Measurements from ENCODE around the gene SETD5.

The SETD5 gene

DNA sequence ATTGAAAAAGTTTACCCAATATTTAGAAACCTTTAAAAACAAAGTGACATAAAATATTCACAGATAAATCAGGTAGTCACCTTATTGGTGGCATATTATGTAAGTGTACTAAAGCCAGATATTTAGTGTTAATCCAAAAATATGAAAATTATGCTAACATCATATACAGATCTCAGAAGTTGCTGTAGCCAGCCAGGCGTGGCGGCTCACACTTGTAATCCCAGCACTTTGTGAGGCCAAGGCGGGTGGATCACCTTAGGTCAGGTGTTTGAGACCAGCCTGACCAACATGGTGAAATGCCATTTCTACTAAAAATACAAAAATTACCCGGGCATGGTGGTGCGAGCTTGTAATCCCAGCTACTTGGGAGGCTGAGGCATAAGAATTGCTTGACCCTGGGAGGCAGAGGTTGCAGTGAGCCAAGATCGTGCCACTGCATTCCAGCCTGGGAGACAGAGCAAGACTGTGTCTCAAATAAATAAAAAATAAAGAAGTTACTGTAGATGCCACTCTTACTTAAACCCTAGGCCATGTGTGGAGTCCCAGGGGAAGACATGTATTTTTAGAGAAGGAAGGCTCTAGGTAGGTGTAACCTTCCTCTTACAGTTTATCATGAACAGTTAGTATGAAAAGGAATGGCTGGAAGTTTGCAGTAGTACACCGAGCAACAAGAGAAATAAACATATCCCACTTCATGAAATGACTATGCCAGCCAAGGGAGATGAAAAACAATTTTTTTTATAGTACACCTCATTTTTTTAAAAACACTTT is 9.6 kb downstream of the SETD5 start:
- no peaks in the 10 kb centered on the region for H3K9me3 ChIP-seq (ENCODE audit: control insufficient read depth, low read length)
- no peak overlapping the region for H3K9ac ChIP-seq (ENCODE audit: low read length)
- peaks cover 32% of the 10 kb centered on the region for H3K4me1 ChIP-seq (ENCODE audit: control insufficient read depth, insufficient read depth, low read length)
- no peak overlapping the region for H3K4me3 ChIP-seq (ENCODE audit: low read length)
- H3K36me3 ChIP-seq (ENCODE audit: control insufficient read depth, insufficient read depth, low read length): no peaks in the 10 kb centered on the region
- no peaks in the 10 kb centered on the region for H3K27me3 ChIP-seq (ENCODE audit: control insufficient read depth, insufficient read depth, low read length)

DNA sequence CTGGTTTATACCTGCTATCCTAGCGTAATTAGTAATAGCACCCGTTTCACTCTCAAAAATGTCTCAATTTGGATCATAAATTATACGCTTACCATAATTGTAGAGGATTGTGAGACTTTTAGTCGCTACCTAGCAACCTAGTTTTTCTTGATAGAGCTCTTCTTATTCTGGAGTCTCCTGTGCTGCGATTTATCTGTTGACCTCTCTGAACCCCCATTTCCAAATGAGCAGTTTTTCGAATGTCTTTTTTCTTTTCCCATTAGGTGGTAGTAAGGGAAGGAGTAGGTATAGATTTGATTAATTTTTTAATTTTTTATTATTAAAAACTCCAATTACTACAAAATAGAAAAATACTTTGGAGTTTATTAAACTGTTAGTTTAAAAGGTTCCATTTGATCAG is 10.6 kb downstream of the SETD5 start:
- H3K4me1 ChIP-seq (ENCODE audit: control insufficient read depth, insufficient read depth, low read length): peaks cover 30% of the 10 kb centered on the region
- no peaks in the 10 kb centered on the region for H3K9me3 ChIP-seq (ENCODE audit: control insufficient read depth, low read length)
- no peaks in the 10 kb centered on the region for H3K27me3 ChIP-seq (ENCODE audit: control insufficient read depth, insufficient read depth, low read length)
- no peak overlapping the region for H3K4me3 ChIP-seq (ENCODE audit: low read length)
- no peak overlapping the region for H3K9ac ChIP-seq (ENCODE audit: low read length)
- H3K36me3 ChIP-seq (ENCODE audit: control insufficient read depth, insufficient read depth, low read length): no peaks in the 10 kb centered on the region

DNA sequence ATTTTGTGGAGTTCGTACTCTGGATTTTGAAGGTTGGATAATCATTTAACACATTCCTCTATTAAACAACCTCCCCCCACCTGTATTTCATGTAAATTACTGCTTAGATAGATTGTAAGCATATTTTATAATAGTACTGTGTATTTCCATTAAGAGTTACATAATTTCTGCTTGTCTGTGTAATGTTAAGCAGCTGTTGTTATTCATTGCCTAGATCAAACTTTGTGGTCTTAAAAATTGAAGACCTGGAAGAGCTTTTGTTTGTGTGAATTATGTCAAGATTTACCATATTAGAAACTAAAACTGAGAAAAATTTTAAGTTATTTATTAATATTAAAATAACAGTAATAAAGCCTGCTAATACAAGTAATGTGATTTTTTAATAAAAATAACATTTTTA is 11.1 kb downstream of the SETD5 start:
- no peaks in the 10 kb centered on the region for H3K27me3 ChIP-seq (ENCODE audit: control insufficient read depth, insufficient read depth, low read length)
- peaks cover 25% of the 10 kb centered on the region for H3K4me1 ChIP-seq (ENCODE audit: control insufficient read depth, insufficient read depth, low read length)
- no peaks in the 10 kb centered on the region for H3K36me3 ChIP-seq (ENCODE audit: control insufficient read depth, insufficient read depth, low read length)
- H3K9ac ChIP-seq (ENCODE audit: low read length): no peak overlapping the region
- H3K4me3 ChIP-seq (ENCODE audit: low read length): no peak overlapping the region
- no peaks in the 10 kb centered on the region for H3K9me3 ChIP-seq (ENCODE audit: control insufficient read depth, low read length)

DNA sequence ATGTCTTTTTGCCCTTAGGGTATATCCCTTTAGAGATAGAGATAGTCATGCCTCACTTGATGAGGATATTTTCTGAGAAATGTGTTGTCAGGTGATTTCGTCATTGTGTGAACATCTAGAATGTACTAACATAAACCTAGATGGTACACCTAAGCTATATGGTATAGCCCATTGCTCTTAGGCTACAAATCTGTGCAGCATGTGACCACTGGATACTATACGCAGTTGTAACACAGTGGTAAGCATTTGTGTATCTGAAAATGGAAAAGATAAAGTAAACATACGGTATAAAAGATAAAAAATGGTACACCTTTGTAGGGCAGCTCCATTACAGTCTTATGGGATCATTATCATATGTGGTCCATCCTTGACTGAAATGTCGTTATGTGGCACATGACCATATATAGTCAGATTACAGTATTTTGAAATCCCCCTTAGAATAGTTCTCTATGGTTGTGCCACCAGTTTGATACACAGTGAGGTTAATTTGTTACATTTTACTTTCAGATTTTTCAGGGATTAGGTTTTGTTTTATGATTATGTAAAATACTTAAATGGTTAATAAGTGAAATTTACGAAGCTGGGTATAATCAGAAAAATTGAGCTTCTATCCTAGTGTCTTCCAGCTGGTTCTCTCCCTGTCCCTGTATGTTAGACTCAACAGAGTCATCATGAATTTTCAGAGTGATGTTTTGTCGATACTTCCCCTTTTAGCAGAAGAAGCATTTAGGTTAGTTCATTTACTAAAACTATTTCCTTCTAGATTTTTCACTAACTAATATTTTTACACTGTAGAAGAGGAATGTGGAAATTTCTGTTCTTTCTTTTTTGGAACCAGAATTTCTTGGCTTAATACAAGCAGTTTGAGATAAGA is 12.8 kb downstream of the SETD5 start:
- Histone ChIP-seq H3K4me3 (ENCODE audit: low read length) (no peak overlapping the region), H3K36me3 (ENCODE audit: control insufficient read depth, insufficient read depth, low read length) (no peaks in the 10 kb centered on the region), H3K4me1 (ENCODE audit: control insufficient read depth, insufficient read depth, low read length) (peaks cover 10% of the 10 kb centered on the region), H3K27me3 (ENCODE audit: control insufficient read depth, insufficient read depth, low read length) (no peaks in the 10 kb centered on the region), H3K9ac (ENCODE audit: low read length) (no peak overlapping the region), H3K9me3 (ENCODE audit: control insufficient read depth, low read length) (no peaks in the 10 kb centered on the region)

DNA sequence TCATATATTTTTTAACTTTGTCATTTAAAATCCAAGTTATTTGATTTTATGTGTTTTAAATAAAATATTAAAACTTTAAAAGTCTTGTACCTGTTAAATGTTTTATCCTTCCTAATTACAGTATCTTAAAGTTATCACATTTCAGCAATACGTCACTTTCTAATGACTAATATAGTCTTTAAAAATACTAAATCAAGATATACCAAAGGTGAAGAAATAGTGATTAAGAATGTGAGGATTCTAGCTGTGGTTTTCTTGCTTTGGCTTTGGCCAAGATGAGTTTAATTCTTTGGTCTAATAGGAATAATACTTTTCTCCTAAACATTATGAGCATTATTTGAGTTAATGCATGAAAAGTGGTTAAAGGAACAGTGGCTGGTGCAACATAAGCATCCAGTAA is 13.9 kb downstream of the SETD5 start:
- H3K36me3 ChIP-seq (ENCODE audit: control insufficient read depth, insufficient read depth, low read length): no peaks in the 10 kb centered on the region
- H3K9ac ChIP-seq (ENCODE audit: low read length): no peak overlapping the region
- peaks cover 12% of the 10 kb centered on the region for H3K4me1 ChIP-seq (ENCODE audit: control insufficient read depth, insufficient read depth, low read length)
- no peaks in the 10 kb centered on the region for H3K9me3 ChIP-seq (ENCODE audit: control insufficient read depth, low read length)
- no peak overlapping the region for H3K4me3 ChIP-seq (ENCODE audit: low read length)
- no peaks in the 10 kb centered on the region for H3K27me3 ChIP-seq (ENCODE audit: control insufficient read depth, insufficient read depth, low read length)

DNA sequence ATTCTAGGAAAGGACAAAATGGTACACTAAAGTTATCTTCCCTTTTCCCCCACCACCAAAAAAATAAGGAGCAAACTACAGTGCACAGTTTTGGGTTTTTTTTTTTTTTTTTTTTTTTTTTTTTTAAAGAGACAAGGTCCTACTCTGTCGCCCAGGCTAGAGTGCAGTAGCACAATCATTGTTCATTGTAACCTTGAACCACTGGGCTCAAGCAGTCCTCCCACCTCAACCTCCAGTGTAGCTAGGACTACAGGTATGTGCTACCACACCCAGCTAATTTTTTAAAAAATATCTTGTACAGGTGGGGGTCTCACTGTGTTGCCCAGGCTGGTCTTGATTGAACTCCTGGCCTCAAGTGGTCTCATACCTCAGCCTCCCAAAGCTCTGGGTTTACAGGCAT is 14.9 kb downstream of the SETD5 start:
- Histone ChIP-seq H3K9ac (ENCODE audit: low read length) (no peak overlapping the region), H3K4me1 (ENCODE audit: control insufficient read depth, insufficient read depth, low read length) (peaks cover 15% of the 10 kb centered on the region), H3K27me3 (ENCODE audit: control insufficient read depth, insufficient read depth, low read length) (no peaks in the 10 kb centered on the region), H3K9me3 (ENCODE audit: control insufficient read depth, low read length) (no peaks in the 10 kb centered on the region), H3K4me3 (ENCODE audit: low read length) (no peak overlapping the region), H3K36me3 (ENCODE audit: control insufficient read depth, insufficient read depth, low read length) (no peaks in the 10 kb centered on the region)

DNA sequence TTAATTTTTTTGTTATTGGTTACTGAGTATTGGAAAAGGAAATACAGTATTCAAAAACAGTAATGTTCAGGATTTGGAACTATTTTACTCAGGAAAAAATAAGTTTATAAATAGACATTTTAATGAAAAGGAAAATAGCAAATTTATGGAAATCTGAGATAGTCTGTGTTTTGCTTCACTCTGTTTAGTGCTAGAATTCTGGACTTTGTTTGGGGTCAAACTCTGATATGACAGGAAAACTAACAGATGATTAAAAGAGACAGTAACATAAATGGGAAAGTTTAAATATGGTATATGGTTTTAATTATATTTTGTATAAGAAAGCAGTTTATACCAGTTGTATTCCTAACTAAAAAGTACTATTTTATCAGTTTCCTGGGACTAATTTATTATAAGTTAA is 17.4 kb downstream of the SETD5 start:
- no peak overlapping the region for H3K9ac ChIP-seq (ENCODE audit: low read length)
- no peaks in the 10 kb centered on the region for H3K27me3 ChIP-seq (ENCODE audit: control insufficient read depth, insufficient read depth, low read length)
- peaks cover 15% of the 10 kb centered on the region for H3K4me1 ChIP-seq (ENCODE audit: control insufficient read depth, insufficient read depth, low read length)
- H3K36me3 ChIP-seq (ENCODE audit: control insufficient read depth, insufficient read depth, low read length): no peaks in the 10 kb centered on the region
- no peaks in the 10 kb centered on the region for H3K9me3 ChIP-seq (ENCODE audit: control insufficient read depth, low read length)
- no peak overlapping the region for H3K4me3 ChIP-seq (ENCODE audit: low read length)

DNA sequence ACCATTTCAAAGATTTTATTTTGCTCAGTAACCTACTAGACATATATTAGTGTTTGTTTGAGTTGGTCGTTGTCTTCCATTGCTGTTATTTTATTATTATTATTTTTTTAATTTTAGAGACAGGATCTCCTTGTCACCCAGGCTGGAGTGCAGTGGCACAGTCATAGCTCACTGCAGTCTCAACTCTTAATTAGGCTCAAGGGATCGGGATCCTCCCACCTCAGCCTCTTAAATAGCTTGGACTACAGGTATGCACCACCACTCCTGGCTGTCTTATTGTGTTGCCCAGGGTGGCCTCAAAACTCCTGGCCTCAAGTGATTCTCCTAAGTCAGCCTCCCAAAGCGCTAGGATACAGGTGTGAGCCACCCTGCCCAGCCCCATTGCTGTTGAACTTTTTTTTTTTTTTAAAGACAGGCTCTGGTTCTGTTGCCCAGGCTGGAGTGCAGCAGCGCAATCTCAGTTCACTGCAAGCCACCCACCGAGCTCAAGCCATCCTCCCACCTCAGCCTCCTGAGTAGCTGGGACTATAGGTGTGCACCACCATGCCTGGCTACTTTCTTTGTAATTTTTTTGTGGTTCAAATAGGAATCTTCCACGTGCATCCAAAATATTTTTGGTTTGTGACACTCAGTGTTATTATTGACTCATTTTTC is 18.2 kb downstream of the SETD5 start:
- Histone ChIP-seq H3K27me3 (ENCODE audit: control insufficient read depth, insufficient read depth, low read length) (no peaks in the 10 kb centered on the region), H3K4me1 (ENCODE audit: control insufficient read depth, insufficient read depth, low read length) (peaks cover 15% of the 10 kb centered on the region), H3K9ac (ENCODE audit: low read length) (peak overlapping the region; percentile 25), H3K9me3 (ENCODE audit: control insufficient read depth, low read length) (no peaks in the 10 kb centered on the region), H3K4me3 (ENCODE audit: low read length) (no peak overlapping the region), H3K36me3 (ENCODE audit: control insufficient read depth, insufficient read depth, low read length) (no peaks in the 10 kb centered on the region)

DNA sequence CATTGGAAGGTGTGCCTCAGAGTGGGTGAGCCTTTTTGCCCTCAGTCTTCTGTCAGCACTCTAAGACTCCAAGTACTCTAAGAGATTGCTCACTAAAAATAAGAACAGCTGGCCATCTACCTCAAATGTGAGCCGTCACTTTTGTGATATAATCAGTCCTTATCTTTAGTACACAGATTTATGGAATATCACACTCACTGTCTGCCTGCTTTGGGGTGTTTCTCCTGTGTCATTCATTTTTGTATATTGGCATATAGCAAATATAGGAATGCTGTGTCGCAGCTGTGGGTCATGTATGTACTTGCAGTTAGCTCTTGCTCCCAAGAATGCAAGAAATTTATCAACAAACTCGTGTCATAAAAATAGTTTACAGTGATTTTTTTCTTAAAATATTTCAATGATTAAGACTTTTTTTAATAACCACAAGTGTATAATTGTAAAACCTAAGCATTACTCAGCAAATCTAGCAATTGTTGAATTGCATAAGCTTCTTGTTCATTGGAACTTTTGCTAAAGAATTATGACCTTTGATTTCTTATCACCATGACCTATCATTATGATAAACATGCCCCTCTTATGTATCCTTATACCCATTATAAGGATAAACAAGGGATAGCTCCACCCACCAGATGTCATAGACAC is 18.8 kb downstream of the SETD5 start:
- H3K4me1 ChIP-seq (ENCODE audit: control insufficient read depth, insufficient read depth, low read length): peaks cover 15% of the 10 kb centered on the region
- no peaks in the 10 kb centered on the region for H3K36me3 ChIP-seq (ENCODE audit: control insufficient read depth, insufficient read depth, low read length)
- H3K27me3 ChIP-seq (ENCODE audit: control insufficient read depth, insufficient read depth, low read length): no peaks in the 10 kb centered on the region
- no peaks in the 10 kb centered on the region for H3K9me3 ChIP-seq (ENCODE audit: control insufficient read depth, low read length)
- no peak overlapping the region for H3K4me3 ChIP-seq (ENCODE audit: low read length)
- H3K9ac ChIP-seq (ENCODE audit: low read length): peak overlapping the region; percentile 25

DNA sequence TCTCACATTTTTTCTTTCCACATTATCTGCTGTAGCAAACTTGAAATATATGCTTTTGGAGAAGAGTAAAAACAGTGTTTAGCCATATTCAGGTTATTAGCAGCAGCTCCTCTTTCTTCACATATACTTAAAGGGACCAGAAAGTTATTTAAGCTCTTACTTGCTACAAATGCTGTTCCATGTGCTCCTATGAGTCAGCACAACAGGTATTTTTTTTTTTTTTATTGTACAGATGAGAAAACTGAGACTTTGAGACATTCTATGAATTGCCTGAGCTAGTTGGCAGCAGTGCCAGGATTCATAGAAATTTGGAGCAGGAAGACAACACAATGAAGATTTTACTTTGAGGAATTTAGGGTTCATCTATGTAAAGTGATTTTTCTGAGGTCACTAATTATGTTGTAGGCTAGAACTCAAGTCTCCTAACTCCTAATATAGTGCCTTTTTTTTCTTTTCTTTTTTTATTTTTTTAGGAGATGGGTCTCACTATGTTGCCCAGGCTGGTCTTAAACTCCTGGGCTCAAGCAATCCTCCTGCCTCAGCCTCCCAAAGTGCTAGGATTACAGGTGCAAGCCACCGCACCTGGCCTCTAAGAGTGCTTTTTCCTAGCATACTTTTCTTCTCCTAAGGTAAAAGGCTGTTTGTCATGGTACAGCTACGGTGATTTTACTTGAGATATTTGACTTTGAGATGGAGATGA is 23.6 kb downstream of the SETD5 start:
- H3K9ac ChIP-seq (ENCODE audit: low read length): no peak overlapping the region
- peaks cover 26% of the 10 kb centered on the region for H3K4me1 ChIP-seq (ENCODE audit: control insufficient read depth, insufficient read depth, low read length)
- no peaks in the 10 kb centered on the region for H3K36me3 ChIP-seq (ENCODE audit: control insufficient read depth, insufficient read depth, low read length)
- H3K9me3 ChIP-seq (ENCODE audit: control insufficient read depth, low read length): no peaks in the 10 kb centered on the region
- no peak overlapping the region for H3K4me3 ChIP-seq (ENCODE audit: low read length)
- H3K27me3 ChIP-seq (ENCODE audit: control insufficient read depth, insufficient read depth, low read length): no peaks in the 10 kb centered on the region

DNA sequence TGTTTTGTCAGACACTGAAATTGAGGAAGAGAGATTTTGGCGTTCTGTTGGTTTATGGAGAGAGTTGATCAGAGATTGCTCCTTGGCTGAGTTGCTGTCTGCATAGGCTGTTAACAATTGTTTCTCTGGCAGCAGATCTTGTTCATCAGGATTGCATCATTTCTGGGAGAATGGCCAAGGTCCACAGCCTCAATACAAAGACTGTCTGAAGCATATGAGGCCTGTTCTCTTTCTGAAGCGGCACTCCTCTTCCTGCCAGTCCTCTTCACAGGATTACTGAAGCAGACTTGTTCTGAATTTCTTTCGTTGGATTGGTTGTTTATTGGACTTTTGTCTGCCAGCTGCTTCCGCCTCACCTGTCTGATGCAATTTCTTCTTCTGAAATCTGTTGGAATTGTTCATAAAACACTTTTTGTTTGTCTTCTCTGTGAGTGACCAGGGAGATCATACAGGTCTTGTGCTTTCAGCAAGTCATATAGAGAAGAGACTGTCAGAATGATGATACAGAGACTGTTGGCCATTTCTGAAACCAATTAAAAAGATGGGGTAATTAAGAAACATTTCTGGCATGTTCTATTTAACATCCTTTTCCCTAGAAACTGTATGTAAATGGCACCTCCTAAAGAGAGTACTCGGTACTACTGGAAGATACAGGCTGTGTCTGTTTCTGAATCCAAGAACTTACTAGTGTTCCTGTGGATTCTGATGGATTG is 25.5 kb downstream of the SETD5 start:
- H3K27me3 ChIP-seq (ENCODE audit: control insufficient read depth, insufficient read depth, low read length): no peaks in the 10 kb centered on the region
- H3K36me3 ChIP-seq (ENCODE audit: control insufficient read depth, insufficient read depth, low read length): peaks cover 4% of the 10 kb centered on the region
- peaks cover 20% of the 10 kb centered on the region for H3K4me1 ChIP-seq (ENCODE audit: control insufficient read depth, insufficient read depth, low read length)
- no peaks in the 10 kb centered on the region for H3K9me3 ChIP-seq (ENCODE audit: control insufficient read depth, low read length)
- no peak overlapping the region for H3K4me3 ChIP-seq (ENCODE audit: low read length)
- no peak overlapping the region for H3K9ac ChIP-seq (ENCODE audit: low read length)

Data from mucosa of stomach (tissue), 1 donor.